Right renal cortex interstitium (tissue), 3 donors: Measurements from ENCODE around the gene ALG1L2. TPM values are rescaled to one million over a fixed set of nuclear protein-coding genes. Genes with fewer than 3 reads are reported as not detected.
"Not testable (repeated sequence)": the region's sequence is repeated elsewhere in the genome, so short reads cannot be mapped to it uniquely, and the experiment has no call there.

Experiments used
- DNase-seq, 3 donors: peaks; one replicate each; pipeline ENCODE4 v3.0.0-alpha.2; 2013; ENCODE audit warnings: low read depth in 3 of 3, low spot score in 2 of 3
- polyA plus RNA-seq, 3 donors: library from polyadenylated mRNA; unstranded; fragments of 120-200 nt; gene quantifications; one replicate each; pipeline ENCODE4 v1.2.1, GENCODE V29; 2013; ENCODE audit not compliant: insufficient read length in 3 of 3

ALG1L2 gene
- polyA plus RNA-seq, 3 donors, result 0.95 to 1.5 (median 1.2) TPM

DNA sequence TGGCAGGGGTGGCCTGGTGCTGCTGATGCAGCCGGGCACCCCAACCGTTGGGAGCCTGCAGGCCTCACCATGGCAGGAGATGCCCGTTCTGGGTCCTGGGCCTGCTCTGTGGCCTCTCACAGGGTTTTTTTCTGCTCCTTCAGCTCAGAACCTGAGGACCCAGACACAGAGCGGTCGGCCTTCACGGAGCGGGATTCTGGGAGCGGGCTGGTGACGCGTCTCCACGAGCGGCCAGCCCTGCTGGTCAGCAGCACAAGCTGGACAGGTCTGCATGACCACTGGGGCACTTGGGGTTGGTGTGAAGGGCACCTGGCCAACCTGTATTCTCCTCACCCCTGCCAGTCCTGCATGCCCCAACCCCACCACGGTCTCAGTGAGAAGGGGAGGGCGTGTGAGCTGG, 10.3 kb downstream of the ALG1L2 start:
- no peak for DNase-seq

DNA sequence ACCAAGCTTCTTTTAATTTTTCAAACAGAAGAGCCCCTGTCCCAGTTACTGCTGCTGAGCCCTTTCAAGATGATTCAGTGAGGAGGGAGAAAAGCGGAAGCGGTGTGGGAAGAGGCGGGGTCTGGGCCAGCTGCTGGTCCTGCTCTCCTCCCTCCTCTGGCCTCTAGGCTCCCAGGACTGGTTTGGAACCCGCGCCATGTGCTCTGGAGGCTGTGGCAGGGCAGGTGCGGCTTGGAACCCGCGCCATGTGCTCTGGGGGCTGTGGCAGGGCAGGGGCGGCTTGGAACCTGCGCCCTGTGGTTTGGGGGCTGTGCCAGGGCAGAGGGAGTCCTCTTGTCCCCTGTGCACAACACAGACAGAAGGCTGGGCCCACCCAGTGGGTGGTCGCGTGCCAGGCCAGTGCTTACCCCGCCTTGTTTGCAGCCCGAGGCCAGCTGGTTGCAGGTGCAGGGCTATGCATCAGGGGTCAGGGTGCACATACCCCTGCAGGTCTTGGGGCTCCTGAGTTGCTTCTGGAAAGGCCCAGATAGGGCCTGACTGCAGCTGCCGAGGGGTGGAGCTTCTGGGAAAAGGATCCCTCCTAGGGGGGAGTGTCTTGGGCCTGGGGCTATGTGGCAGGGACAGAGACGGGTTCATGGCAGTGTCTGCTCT, 12.2 kb downstream of the ALG1L2 start:
- no peak for DNase-seq

DNA sequence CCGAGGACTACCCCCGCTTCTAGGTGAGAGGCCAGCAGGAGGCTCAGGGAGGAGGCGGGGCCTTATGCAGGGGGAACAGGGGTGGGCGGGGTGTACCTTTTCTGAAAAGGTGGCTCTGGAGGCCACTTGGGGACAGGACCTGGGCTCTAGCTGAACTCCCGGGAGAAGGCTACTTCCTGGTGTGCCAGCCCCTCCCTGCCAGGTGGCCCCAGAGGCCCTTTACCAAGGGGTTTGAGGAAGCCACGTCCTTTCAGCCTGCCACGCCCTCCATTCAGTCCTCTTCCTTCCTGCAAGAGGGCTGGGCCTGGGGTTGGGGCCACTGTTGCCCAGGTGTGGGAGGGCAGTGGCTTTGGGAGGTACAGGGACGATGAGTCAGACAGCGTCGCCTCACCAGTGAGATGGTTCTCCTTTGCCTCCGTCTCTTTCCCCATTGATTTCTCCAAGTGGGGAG, 12.9 kb downstream of the ALG1L2 start:
- DNase-seq, result not testable (repeated sequence)

GRCh38 chr3:130095858-130096257, 14.2 kb downstream of the ALG1L2 start:
- not testable (repeated sequence) for DNase-seq

DNA sequence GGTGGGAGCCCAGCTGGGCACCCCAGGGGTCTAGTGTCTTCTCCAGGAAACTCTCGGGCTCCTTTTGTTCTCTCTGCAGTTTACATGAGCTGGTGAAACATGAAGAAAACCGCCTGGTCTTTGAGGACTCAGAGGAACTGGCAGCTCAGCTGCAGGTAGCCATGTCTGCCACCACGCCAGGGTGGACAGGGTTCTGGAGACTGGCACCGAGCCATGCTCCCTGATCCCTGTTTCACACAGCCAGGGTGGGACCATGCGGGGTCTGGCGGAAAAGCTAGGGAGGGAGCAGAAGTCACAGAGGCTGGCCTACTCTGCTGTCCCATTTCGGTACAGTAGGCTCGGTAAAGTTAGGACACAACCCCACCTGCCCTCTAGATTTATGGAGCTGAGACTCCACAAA, 15.5 kb downstream of the ALG1L2 start:
- not testable (repeated sequence) for DNase-seq

- DNase-seq, result not testable (repeated sequence)
Observed at GRCh38 chr3:130097690-130098638, 16.3 kb downstream of the ALG1L2 start.

- not testable (repeated sequence) for DNase-seq
Observed at GRCh38 chr3:130098639-130099385, 17.2 kb downstream of the ALG1L2 start.

GRCh38 chr3:130102545-130102944, 20.9 kb downstream of the ALG1L2 start:
- not testable (repeated sequence) for DNase-seq

DNA sequence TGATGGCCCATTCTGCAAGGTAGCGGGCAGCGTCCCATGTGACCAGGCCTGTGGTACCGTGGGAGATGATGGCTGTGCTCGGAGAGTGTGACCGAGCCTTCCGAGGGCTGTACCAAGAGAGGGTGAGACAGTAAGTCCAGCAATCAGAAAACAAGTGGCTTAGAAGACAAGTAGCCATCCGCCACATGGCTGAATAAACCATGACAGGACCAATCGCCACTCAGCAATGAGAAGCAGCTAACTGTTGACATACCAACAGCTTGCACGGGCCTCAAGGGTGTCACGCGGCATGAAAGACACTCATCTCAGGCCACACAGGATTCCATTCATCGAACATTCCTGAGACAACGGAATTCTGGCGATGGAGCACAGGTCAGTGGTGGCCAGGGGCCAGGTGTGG, 22.6 kb downstream of the ALG1L2 start:
- DNase-seq, result not testable (repeated sequence)

- DNase-seq, result not testable (repeated sequence)
Observed at GRCh38 chr3:130107333-130107995, 25.8 kb downstream of the ALG1L2 start.

DNA sequence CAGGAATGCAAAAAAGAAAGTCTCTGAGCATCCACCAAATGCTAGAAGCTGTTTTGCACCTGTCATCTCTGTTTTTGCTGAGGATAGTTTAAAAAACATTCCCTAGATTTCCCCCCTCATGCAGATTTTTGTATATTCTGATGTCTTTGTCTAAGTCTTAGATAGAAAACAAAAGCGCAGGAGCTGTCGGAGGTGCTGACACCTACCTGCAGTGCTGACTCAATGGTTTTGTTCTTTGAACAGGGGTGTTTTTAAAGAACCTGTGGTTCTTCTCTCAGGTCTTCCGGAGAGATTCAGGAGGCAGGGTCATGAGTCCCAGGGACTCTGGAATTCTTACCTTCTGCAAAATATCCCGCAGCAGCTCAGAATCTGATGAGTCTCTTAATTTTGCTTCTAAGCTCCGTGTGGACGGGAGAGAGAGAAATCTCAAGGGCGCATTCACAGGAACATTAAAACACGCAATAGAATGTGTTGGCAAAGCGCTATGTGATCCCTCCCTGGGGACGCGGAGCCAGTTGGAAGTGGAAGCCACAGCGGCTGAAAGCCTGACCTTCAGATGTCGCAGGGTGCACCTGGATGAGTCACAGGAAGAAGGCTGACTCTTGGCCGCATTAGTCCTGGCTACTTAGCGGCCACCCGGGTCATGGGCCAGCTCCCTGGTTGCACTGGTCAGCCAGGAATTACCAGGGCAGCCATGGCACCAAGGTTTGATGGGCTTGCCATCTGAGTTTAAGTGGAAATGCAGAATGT, 27.4 kb downstream of the ALG1L2 start:
- DNase-seq, result not testable (repeated sequence)

GRCh38 chr3:130110386-130111169, 28.9 kb downstream of the ALG1L2 start:
- not testable (repeated sequence) for DNase-seq

- peak; percentile 88 to 92 (median 91) for DNase-seq
Observed at GRCh38 chr3:130111185-130111864, 29.7 kb downstream of the ALG1L2 start.

DNA sequence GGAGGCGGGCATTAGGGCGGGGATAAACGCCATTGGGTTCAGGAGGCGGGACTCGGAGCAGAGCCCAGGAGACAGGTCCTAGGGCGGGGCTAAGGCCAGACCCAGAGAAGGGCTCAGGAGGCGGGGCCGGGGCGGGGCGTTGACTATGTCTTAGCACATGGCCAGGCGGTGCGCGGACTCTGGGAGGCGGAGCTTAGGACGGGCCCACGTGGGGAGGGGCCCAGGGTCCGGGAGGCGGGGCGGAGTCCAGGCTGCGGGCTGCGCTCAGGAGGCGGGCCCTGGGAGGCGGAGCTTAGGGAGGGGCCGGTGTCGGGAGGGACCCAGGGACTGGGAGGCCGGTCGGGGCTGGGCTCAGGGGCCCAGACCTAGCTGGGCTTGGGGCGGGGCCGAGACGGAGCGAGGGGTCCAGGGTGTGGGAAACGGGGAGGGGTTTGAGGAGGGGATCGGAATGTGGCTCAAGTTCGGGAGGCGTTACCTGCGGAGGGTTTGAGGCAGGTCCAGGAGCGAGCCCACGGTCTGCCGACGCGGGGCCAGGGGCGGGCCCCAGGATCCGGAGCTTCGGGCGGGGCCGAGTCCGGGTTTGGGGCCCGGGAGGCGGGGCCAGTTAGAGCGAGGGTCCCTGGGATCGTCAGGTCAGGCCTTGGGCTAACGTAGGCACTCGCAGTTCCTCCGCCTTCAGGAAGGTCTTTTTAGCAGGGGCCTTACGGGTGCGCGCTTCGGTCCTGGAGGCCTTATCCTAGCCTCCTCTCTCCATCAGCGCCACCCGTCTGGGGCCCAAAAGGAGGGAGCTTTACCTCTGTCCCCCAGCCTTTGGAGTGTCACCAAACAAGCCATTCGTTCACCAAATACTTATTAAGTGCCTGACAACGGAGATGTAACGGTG, 30.5 kb downstream of the ALG1L2 start:
- peak; percentile 61 to 83 (median 82) for DNase-seq

- DNase-seq, result not testable (repeated sequence)
Observed at GRCh38 chr3:130112748-130113073, 31.1 kb downstream of the ALG1L2 start.

- DNase-seq, result not testable (repeated sequence)
Observed at GRCh38 chr3:130115400-130115799, 33.8 kb downstream of the ALG1L2 start.

GRCh38 chr3:130117933-130118332, 36.3 kb downstream of the ALG1L2 start:
- DNase-seq, result no peak
